ENCODE results near the gene WASHC4. TPM values are rescaled to one million over a fixed set of nuclear protein-coding genes. Genes with fewer than 3 reads are reported as not detected.
A peak's percentile ranks its signal among the peaks of the same experiment; 100 is the strongest.

WASHC4 gene
- total RNA-seq, 1 experiment from 2014 or later: 42.9 TPM

DNA sequence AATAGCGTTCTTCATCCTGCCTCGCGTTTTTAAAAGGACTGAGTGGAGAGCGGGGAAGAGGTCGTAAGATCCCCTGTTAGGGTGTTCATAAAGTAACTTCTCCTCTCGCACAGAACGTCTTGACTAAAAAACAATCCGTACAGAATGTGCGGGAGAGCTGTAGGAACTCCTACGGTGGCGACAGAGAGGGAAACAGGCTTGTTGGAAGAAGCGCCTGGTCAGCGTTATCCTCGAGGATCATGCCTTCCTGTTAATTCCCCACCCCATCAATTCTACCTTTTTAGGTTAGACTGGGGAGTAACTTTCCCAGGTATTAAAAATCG is 399 bp upstream of the WASHC4 start:
- peaks cover 9% of the 10 kb centered on the region for H3K27me3 Mint-ChIP-seq (ENCODE audit: low read depth)
- ATAC-seq: peak; percentile 28
- H3K36me3 Mint-ChIP-seq: peaks cover 4% of the 10 kb centered on the region
- H3K9me3 Mint-ChIP-seq: peaks cover 5% of the 10 kb centered on the region
- ChIA-PET POLR2A (interaction anchor here (0.5 to 1.9 kb wide), 6 partner anchors 10 to 1177 kb away, joined by 5 to 9 read pairs (median 6); partner anchors contain the start of gene ALDH1L2), CTCF (interaction anchor here (0.9 kb wide), 1 partner anchor 54 kb away, joined by 3 read pairs; no protein-coding TSS in a partner anchor)
- peak overlapping the region; percentile 96 for H3K4me3 Mint-ChIP-seq
- H3K4me1 Mint-ChIP-seq: peaks cover 45% of the 10 kb centered on the region
- peak overlapping the region; percentile 97 for H3K27ac Mint-ChIP-seq
- no peak for TF ChIP-seq ETV6 (CRISPR knock-in tag; IDR thresholded peaks at IDR 0.05)
- TF ChIP-seq, protein P1, sequence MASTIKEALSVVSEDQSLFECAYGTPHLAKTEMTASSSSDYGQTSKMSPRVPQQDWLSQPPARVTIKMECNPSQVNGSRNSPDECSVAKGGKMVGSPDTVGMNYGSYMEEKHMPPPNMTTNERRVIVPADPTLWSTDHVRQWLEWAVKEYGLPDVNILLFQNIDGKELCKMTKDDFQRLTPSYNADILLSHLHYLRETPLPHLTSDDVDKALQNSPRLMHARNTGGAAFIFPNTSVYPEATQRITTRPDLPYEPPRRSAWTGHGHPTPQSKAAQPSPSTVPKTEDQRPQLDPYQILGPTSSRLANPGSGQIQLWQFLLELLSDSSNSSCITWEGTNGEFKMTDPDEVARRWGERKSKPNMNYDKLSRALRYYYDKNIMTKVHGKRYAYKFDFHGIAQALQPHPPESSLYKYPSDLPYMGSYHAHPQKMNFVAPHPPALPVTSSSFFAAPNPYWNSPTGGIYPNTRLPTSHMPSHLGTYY (CRISPR knock-in tag; IDR thresholded peaks at IDR 0.05): no peak
- no peak for TF ChIP-seq FOXJ3 (CRISPR knock-in tag; IDR thresholded peaks at IDR 0.05; ENCODE audit: borderline replicate concordance)
- TF ChIP-seq PRRX2 (CRISPR knock-in tag; IDR thresholded peaks at IDR 0.05): no peak
- no peak for TF ChIP-seq ELF4 (CRISPR knock-in tag; IDR thresholded peaks at IDR 0.05; ENCODE audit: low read depth)
- TF ChIP-seq, protein P2, sequence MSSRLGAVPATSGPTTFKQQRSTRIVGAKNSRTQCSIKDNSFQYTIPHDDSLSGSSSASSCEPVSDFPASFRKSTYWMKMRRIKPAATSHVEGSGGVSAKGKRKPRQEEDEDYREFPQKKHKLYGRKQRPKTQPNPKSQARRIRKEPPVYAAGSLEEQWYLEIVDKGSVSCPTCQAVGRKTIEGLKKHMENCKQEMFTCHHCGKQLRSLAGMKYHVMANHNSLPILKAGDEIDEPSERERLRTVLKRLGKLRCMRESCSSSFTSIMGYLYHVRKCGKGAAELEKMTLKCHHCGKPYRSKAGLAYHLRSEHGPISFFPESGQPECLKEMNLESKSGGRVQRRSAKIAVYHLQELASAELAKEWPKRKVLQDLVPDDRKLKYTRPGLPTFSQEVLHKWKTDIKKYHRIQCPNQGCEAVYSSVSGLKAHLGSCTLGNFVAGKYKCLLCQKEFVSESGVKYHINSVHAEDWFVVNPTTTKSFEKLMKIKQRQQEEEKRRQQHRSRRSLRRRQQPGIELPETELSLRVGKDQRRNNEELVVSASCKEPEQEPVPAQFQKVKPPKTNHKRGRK (CRISPR knock-in tag; IDR thresholded peaks at IDR 0.05; ENCODE audit: borderline replicate concordance): no peak
- TF ChIP-seq, protein P3, sequence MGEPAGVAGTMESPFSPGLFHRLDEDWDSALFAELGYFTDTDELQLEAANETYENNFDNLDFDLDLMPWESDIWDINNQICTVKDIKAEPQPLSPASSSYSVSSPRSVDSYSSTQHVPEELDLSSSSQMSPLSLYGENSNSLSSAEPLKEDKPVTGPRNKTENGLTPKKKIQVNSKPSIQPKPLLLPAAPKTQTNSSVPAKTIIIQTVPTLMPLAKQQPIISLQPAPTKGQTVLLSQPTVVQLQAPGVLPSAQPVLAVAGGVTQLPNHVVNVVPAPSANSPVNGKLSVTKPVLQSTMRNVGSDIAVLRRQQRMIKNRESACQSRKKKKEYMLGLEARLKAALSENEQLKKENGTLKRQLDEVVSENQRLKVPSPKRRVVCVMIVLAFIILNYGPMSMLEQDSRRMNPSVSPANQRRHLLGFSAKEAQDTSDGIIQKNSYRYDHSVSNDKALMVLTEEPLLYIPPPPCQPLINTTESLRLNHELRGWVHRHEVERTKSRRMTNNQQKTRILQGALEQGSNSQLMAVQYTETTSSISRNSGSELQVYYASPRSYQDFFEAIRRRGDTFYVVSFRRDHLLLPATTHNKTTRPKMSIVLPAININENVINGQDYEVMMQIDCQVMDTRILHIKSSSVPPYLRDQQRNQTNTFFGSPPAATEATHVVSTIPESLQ (CRISPR knock-in tag; IDR thresholded peaks at IDR 0.05): no peak
- TF ChIP-seq RORB (CRISPR knock-in tag; IDR thresholded peaks at IDR 0.05): no peak
- no peak for DNase-seq (ENCODE audit: low spot score)

DNA sequence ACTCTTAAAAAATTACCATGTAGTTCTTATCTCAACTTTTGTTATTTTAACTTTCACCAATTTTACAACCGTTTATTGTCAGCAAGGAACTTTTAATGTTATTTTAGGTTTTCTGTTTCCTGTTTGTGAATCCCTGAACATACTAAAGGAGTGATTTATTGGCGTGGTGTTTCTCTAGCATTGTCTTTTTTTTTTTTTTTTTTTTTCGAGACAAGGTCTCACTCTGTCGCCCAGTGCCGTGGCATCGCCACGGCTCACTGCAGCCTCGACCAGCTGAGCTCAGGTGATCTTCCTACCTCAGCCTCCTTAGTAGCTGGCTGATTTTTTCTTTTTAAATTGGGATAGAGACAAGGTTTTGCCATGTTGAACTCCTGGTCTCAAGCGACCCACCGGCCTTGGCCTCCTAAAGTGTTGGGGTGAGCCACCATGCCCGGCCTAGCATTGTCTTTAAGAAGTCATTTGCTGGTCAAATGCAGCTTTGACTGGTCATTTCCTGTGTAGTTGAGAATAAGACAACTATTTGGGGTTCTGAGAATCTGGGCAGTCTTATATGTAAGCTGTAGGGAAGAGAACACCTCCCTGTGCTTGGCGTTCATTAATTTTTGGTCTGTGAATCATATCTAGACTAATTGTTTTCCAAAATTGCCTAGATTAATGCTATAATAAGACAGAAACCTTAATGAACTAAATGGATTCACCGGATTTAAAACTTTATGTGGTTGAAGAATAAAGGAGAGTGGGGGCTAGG is 2.1 kb downstream of the WASHC4 start:
- Mint-ChIP-seq H3K36me3 (peaks cover 10% of the 10 kb centered on the region), H3K27ac (peak overlapping the region; percentile 85), H3K4me3 (peak overlapping the region; percentile 96), H3K9me3 (peaks cover 7% of the 10 kb centered on the region), H3K27me3 (ENCODE audit: low read depth) (peaks cover 9% of the 10 kb centered on the region), H3K4me1 (peaks cover 64% of the 10 kb centered on the region)
- ChIA-PET CTCF (interaction anchor here (1.5 kb wide), 2 partner anchors 18 to 728 kb away, joined by 3 to 4 read pairs; no protein-coding TSS in a partner anchor), POLR2A (interaction anchor here (0.6 kb wide), 2 partner anchors 18 to 224 kb away, joined by 3 to 14 read pairs; no protein-coding TSS in a partner anchor)
- TF ChIP-seq TP53 (CRISPR knock-in tag; IDR thresholded peaks at IDR 0.05): no peak
- TF ChIP-seq, protein P4, sequence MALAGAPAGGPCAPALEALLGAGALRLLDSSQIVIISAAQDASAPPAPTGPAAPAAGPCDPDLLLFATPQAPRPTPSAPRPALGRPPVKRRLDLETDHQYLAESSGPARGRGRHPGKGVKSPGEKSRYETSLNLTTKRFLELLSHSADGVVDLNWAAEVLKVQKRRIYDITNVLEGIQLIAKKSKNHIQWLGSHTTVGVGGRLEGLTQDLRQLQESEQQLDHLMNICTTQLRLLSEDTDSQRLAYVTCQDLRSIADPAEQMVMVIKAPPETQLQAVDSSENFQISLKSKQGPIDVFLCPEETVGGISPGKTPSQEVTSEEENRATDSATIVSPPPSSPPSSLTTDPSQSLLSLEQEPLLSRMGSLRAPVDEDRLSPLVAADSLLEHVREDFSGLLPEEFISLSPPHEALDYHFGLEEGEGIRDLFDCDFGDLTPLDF (CRISPR knock-in tag; IDR thresholded peaks at IDR 0.05): no peak
- no peak for TF ChIP-seq JAZF1 (CRISPR knock-in tag; IDR thresholded peaks at IDR 0.05)
- TF ChIP-seq, protein P5, sequence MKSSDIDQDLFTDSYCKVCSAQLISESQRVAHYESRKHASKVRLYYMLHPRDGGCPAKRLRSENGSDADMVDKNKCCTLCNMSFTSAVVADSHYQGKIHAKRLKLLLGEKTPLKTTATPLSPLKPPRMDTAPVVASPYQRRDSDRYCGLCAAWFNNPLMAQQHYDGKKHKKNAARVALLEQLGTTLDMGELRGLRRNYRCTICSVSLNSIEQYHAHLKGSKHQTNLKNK (CRISPR knock-in tag; IDR thresholded peaks at IDR 0.05): no peak
- no peak for TF ChIP-seq ZBTB21 (CRISPR knock-in tag; IDR thresholded peaks at IDR 0.05; ENCODE audit: borderline replicate concordance)
- TF ChIP-seq, protein P6, sequence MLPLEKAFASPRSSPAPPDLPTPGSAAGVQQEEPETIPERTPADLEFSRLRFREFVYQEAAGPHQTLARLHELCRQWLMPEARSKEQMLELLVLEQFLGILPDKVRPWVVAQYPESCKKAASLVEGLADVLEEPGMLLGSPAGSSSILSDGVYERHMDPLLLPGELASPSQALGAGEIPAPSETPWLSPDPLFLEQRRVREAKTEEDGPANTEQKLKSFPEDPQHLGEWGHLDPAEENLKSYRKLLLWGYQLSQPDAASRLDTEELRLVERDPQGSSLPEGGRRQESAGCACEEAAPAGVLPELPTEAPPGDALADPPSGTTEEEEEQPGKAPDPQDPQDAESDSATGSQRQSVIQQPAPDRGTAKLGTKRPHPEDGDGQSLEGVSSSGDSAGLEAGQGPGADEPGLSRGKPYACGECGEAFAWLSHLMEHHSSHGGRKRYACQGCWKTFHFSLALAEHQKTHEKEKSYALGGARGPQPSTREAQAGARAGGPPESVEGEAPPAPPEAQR (CRISPR knock-in tag; IDR thresholded peaks at IDR 0.05): no peak
- TF ChIP-seq, protein P7, sequence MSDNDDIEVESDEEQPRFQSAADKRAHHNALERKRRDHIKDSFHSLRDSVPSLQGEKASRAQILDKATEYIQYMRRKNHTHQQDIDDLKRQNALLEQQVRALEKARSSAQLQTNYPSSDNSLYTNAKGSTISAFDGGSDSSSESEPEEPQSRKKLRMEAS (CRISPR knock-in tag; IDR thresholded peaks at IDR 0.05): no peak
- ATAC-seq (no peak), DNase-seq (ENCODE audit: low spot score) (no peak)
